HG02943 (cell line): Measurements from ENCODE around the gene LRP1B.

Experiments used
- ATAC-seq: cut with Tn5 transposase; IDR thresholded peaks from one replicate; pipeline ENCODE4 v1.9.1; 2021; ENCODE audit warnings: mild to moderate bottlenecking, low read depth, moderate library complexity; ENCODE audit not compliant: unreplicated experiment

The LRP1B gene

DNA sequence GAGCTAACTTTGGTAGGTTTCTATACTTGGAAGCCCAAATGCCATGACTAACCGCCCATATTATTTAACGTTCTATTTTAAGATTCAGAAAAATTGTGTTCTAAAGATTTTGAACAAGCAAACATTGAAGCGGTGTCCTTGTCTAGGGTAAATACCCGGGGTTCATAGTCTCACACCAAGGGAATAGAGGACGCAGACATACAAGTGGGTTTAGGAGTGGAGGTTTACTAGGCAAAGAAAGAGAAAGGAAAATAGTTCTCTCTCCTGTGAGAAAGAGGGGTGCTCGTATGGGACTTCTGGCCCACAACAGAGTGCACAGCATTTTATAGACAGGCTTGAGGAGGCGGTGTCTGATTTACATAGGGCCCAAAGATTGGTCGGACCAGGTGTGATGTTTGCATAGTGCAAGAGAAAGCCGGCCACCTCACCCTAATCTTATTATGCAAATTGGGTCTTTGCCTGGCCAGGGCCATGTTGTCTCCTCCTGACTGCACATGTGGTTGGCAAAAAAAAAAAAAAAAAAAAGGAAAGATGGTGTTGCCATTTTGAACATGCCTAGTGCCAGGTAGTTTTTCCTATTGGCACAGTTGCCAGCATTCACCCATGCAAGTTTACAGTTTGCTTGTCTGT is 1062.6 kb downstream of the LRP1B start:
- no peak for ATAC-seq

DNA sequence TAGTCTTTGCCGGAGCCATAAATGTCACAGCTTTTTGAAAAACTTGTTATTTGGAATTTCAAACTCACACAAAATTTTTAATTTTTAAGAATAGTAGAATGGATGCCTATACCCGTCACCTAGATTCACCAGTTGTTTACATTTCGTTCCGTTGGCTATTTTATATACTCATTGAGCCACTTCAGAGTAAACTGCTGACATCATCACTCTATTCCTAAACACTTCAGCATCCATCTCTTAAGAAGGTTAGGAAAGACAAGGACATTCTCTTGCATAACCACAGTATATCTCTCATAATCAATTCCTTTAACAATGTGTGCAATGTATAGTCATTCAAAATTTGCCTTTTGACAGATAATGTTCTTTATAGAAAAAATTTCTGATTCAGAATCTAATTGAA is 1065.8 kb downstream of the LRP1B start:
- ATAC-seq: no peak

DNA sequence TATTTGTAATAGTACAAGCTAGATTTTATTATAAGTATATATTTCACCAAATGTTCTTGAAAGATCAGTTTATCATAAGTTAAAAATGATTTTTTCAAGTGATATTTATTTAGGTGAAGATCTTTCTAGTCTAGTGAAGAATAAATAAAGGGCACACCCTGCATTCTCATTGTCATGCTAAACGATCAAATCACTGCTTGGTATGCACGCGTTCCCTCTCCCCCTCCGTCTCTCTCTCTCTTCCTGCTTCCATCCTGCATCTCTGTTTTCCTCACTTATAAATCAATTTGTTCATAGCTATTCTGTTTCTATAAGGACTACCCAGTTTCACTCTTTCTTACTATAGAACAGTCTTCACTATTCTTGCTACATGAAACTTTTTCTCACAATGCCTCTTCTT is 1067.4 kb downstream of the LRP1B start:
- no peak for ATAC-seq

DNA sequence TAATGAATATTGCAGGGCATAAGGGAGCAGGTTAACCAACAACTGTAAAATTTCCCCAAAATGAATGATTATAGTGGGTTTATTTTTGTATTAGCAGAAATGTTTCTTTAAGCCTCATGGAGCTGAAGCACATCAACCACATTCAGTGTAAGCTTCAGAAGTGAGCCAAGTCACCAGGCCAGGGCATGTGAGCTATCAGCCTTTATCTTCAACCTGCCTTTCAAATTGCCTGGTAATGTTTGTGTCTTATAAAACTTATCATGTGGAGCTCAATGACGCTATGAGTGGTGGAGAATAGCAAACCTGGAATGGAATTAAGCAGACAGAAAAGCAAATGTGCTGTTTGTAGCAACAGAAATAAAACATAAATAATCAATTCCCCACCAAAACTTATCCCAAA is 1068.4 kb downstream of the LRP1B start:
- no peak for ATAC-seq

DNA sequence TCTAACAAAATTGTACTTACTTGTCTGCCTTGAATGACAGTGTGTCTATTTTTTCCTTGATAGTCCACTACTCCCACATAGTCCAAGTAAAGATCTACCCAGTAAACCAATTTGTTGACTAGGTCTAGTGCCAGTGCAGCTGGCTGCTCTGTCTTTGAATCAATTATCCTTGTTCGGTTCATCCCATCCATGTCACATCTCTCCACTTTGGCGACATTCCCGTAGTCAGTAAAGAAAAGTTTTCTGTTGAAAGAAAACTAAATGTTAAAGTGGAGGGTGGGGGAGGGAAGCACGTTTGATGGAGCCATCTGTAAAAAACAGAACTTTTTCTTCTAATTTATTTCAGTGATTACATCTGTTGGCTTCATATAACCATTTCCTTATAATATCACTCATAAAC is 1068.8 kb downstream of the LRP1B start:
- no peak for ATAC-seq

DNA sequence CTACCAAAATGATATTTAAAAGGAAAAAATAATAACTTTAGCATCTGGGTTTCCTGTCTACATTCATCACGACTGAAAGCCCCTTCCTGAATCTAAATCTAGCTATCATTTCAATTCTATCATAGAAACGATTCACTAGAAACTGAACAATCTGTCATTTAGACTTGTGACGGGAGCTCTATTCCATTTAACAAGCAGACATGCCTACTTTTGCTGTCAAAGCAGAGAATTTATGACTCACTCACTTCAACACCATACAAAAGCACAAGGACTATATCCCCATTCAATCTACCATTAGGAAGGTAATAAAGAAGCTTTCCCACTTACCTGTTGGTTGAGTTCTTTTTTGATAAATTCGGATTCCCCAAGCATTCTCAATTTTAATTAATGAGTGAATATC is 1072.3 kb downstream of the LRP1B start:
- no peak for ATAC-seq

DNA sequence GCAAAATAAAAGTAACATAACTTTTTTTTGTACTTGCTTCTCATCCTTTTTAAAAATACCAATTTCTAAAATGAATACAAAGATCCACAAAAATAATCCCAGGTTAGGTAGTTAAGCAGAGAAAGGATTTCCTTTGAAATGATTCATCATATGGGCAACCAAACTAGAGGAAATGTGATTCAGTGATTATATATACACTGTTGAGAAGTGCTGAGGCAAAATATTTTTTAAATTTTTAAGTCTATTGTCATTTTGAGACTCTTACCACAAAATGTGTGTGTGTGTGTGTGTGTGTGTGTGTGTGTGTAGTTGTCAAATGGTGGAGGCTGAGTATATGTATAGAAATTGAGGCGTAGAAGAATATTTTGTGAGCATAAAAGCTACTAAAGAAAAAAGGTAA is 1075.3 kb downstream of the LRP1B start:
- no peak for ATAC-seq

DNA sequence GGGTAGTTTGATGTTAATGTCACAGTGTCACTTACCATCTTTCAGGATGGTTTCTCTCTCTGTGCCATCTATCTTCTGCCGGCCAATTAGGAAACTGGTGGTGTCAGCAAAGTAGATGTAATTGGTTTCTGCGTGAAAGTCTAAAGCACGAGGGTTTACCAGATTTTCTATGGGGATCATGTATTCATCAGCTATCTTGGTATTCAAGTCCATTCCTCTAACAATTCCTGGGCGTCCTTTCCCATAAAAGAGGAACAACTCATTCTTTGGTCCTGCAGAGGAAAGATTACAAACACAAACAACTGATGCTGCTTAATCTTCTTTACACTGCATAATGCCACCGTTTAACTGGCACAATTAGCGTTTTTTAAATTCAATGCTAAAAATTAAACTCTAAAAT is 1081.9 kb downstream of the LRP1B start:
- ATAC-seq: no peak

DNA sequence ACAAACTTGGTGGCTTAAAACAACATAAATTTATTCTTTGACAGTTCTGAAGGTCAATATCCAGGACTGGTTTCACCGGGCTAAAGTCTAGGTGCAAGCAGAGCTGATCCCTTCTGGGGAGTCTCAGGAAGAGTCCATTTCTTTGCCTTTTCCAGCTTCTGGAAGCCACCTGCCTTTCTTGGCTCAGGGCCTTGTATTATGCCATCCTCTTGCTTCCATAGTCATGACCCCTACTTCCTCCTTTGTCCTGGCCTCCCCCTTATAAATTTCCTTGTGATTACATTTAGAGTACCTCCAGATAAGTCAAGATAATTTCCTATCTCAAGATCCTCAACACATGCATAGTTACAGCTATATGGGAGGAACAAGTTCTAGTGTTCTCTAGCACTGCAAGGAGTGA is 1089.5 kb downstream of the LRP1B start:
- no peak for ATAC-seq

DNA sequence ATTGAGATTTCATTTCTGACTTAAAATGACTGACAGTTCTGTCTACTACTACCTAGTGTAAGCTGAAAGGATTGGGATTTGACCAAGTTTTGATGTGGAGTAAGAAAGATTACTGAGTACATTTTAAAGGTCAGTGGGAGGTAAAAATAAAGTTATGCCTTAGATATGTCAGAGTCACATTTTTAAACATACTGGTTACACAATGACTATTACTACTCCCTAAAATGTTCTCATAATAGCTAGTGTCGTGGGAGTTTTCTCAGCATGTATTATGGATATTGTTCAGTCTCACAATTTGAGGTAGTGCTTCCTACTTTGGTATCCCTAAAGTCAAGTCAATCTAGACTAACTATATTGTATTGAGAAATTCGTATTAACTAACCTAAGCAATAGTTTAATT is 1092.5 kb downstream of the LRP1B start:
- no peak for ATAC-seq

DNA sequence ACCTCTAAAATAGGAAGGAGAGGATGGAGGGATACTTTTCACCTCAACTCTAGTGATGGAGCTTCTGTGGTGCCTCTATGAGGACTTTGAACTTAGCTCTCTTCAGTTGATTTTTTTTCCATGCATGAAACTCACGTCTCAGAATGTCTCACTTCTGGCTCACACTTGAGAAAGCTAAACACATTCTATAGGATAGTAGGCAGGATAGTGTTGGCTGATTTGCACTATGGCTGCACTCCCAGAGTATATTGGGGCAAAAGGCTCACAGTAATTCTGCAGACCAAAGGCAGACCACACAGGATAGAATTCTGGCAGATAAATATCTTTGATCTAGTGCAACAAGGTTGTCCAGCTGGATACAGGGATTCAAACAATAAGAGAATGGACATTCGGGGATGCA is 1093.5 kb downstream of the LRP1B start:
- ATAC-seq: no peak

DNA sequence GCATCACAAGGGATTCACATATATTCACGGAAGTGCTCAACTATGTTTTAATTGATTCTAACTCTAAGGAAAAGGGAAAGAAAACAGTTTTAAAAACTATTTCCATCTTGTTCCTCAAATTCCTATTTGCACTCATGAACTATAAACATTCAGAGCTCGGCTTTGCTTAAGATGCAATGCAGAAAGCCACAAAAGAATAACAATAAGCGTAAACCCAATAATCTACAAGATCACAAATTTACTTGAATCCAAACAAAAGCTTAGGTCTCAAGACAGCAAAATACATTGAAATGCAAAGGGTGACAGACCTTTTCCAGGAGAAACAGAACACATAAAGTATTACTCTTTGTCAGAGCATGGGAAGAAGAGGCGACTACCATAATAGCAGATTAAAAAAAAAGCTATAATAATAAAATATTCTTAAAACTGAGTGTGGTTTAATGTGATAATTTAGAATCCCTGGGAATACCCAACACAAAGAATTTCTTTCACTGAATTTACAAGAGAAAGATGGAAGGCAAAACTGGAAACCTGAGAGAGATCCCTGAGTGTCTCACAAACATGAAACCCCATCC is 1094.9 kb downstream of the LRP1B start:
- ATAC-seq: no peak

DNA sequence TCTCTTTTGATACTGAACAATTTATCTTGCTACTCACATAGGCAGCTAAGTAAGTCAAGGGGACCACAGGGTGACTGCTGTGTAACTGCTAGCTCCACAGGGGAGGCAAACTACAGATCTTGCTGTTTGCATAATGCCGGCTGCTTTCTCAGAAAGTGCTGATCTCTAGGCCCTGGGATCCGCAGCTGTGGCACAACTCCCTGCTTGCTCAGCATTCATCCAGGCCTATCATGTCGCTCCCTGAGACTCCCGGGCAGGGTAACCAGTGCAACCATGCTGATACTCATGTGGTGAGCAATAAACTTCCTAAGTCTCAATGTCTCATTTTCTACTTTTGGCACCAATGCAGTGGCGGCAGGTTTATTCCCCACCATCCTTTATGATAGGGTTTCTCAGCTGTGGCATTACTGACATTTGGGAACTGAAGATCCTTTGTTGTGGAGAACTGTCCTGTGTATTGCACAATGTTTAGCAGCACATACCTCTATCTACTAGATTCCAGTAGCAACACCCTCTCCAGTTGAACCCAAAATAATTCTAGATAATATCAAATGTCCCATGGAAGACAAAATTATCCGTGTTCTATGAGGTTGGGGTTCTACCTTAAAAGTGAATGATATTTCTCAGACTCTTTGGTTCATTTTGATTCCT is 1101.3 kb downstream of the LRP1B start:
- no peak for ATAC-seq

DNA sequence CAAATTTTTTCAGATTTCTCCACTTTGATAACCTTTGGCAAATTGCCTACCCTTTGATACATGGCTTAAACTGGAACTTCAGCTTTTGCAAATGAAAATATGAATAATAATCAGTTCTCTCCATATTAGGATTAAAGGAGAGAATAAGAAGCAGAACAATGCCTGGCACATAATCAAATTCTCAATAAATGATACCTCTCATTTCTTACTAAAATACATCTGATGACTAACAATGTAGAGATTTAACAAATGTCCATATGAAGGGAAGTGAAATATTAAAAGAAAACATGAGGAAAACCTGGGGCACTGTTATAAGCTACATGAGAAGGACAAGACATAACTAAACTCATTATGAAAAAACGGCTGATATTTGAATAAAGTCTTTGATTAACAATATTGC is 1103.6 kb downstream of the LRP1B start:
- ATAC-seq: no peak

DNA sequence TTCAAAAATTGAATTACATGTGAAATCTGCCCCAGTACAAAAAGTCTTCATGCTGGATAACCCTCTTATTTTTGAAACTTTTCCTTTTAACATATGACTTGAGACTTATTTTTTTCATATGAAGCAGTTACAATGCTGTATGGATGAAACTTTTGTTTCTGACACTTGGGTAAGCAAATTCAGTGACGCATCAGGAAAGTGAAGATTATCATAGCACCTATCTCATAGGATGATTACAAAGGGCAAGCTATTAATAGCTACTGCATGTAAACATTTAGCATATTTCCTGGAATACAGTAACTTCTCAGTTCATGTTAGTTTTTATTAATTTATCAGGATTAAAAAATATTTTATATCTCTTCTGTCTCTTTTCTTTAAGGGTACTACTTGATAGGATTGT is 1109.2 kb downstream of the LRP1B start:
- no peak for ATAC-seq

DNA sequence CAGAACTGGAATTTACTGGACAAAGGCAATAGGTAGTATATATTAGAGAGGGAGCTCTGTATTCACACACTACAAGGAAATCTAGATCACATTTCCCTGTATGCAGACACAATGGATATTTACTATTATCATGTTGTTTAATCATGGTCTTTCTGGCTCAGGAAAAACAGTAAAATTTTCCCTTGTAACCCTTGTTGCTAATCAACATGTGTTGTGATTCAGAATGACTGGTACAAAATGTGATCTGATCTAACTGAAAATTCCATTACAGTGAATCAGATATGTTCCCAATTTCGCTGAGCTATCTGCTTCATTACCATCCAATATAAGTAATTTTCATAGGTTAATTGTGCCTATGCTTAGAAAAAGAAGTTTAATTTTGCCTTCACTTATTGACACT is 1109.7 kb downstream of the LRP1B start:
- ATAC-seq: no peak

DNA sequence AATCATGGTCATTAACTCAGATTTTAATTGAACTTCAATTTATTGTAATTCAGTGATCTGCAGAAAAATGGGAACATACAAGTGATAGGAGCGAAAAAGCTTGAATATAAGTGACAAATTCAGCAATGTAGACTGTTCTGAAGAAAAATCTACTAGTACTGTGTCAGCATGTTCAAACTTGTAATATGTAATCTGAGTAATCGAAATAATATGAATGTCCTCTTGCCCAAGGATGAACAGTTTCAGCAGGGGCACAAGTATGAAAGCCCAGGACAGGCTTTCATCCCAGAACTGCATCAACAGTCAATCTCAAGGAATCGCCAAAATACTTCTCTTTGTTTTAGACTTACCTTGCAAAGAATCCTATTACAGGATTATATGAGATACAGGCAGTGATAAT is 1110.5 kb downstream of the LRP1B start:
- ATAC-seq: no peak

DNA sequence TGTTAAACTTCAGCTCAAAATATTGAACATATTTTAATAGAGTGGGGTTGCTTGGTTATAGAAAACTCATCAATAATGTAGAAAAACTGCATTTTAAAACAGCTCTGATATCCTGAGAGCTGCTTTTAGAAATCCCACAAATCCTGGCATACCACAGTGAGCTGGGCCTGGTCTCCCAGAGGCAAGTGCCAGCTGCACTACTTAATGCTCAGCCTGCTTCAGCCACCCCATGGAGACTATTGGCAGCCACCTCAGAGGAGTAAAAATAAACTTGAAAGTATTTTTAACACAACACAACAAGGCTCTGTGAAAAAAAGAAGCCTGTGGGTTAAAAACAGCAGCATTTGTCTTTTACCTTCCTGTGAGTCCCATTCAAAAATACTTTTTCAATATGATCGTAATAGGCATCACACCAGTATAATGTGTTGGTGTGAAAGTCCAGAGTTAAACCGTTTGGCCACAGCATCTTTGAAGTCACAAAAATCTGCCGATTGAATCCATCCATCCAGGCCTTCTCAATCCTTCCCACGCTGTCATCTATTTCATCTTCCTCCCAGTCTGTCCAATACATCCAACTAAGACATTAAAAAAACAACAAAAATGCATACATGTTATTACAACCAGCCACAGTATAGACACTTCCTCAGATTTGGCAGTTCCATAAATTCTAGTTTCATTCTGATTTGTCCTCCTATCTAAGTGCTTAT is 1115.3 kb downstream of the LRP1B start:
- ATAC-seq: no peak

DNA sequence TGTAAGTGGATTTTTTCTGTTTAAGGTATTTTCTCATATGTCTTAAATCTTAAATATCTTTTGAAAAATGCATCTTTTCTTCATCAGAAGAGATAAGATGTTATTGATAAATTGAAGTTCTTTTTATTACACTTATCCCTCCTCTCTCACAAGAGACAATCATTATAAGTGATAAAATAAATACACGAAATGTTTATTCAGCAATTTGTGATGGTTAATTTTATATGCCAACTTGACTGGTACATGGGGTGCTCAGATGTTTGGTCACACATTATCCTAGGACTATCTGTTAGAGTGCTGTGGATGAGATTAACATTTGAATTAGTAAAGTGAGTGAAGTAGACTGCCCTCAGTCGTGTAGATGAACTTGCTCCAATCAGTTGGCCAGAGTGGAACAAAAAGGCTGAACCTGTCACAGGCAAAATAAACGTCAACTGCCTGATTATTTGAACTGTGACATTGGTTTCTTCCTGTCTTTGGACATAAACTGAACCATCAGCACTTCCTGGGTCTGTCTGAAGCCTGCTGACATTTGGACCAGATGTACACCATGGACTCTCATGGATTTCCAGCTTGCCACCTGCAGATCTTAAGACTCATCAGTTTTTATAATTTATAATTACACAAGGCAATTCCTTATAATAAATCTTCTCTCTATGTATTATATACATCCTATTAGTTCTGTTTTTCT is 1126.7 kb downstream of the LRP1B start:
- no peak for ATAC-seq

DNA sequence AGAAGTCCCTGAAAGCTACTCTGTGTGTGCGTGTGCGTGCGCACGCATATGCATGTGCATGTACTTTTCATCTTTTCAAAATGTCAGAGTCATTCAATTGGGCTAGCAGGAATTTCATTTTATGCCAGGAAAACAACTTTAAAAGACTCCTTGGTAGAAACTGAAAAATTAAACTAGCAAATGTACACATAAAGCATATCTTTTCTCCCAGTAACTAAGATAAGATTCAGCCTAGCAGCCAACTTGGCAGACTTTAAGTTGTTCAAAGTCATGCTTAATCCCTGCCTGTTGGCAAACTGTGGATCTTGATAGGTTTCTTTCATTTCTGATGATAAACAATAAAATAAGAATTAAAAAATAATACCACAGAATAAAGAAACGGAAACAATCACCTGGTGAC is 1129.1 kb downstream of the LRP1B start:
- ATAC-seq: no peak

DNA sequence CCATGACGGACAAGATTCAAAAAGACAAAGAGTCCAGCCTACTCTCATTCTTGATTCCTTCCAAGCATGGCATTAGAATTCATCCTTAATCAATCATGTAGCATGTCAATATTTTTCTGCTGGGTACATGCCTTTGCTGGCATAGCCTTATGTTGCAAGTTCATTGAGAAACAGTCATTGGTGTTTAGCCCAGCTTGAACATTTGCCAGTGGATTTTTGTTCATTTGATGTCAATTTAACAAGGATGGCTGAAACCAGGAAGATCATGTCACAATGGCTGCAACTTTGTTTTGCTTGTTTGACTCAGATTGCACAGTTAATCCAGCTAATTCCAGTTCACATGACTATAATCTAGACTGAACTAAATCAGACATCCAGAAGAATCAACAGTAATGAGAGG is 1132.2 kb downstream of the LRP1B start:
- ATAC-seq: no peak
